Mucosa of rectum (tissue), 2 donors: ENCODE measurements around the gene ZNF420.
"Not testable (repeated sequence)": the region's sequence is repeated elsewhere in the genome, so short reads cannot be mapped to it uniquely, and the experiment has no call there.

Source experiments
- H3K27ac ChIP-seq, 2 donors: one replicate each; pipeline ENCODE4 v1.7.0; 2013; ENCODE audit warnings: inconsistent platforms in 2 of 2, low read depth in 2 of 2, low read length in 2 of 2
- H3K27me3 ChIP-seq, 2 donors: one replicate each; pipeline ENCODE4 v1.7.0; 2013; ENCODE audit warnings: low read length in 2 of 2; ENCODE audit not compliant: control insufficient read depth in 2 of 2, insufficient read depth in 2 of 2
- H3K36me3 ChIP-seq, 2 donors: one replicate each; pipeline ENCODE4 v1.7.0; 2013; ENCODE audit warnings: low read length in 2 of 2; ENCODE audit not compliant: control insufficient read depth in 2 of 2, insufficient read depth in 2 of 2
- H3K4me1 ChIP-seq, 2 donors: one replicate each; pipeline ENCODE4 v1.7.0; 2013; ENCODE audit warnings: low read length in 2 of 2, mild to moderate bottlenecking in 1 of 2; ENCODE audit not compliant: control insufficient read depth in 2 of 2, insufficient read depth in 2 of 2
- H3K4me3 ChIP-seq, 2 donors: one replicate each; pipeline ENCODE4 v1.7.0; 2013; ENCODE audit warnings: low read length in 2 of 2
- H3K9ac ChIP-seq, 2 donors: one replicate each; pipeline ENCODE4 v1.7.0; 2013; ENCODE audit warnings: low read length in 2 of 2, low read depth in 1 of 2, mild to moderate bottlenecking in 1 of 2
- H3K9me3 ChIP-seq, 2 donors: one replicate each; pipeline ENCODE4 v1.7.0; 2013; ENCODE audit warnings: low read length in 2 of 2; ENCODE audit not compliant: control insufficient read depth in 2 of 2
- donor health status: healthy.
- donor health status: Normal muscosa, but diverticular disease.

ZNF420 gene

DNA sequence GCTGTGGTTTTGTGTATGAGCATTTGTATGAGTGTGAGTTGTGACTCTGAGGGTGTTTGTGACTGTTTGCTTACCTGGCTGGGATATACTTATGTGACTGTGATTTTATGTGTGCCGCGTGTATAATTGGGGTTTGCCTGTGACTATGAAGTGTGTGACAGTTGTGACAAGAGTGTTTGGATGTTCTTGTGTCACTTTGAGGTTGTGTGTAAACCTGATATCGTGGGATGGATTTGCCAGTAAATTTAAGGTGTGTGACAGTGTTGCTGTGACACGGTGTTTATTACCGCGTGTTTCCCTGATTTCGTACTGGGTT is 442 bp downstream of the ZNF420 start:
- H3K4me1 ChIP-seq = peaks cover 7 to 11% of the 10 kb centered on the region in 2 donors
- peak overlapping the region; percentile 85 to 93 for H3K9ac ChIP-seq
- no peaks in the 10 kb centered on the region for H3K27me3 ChIP-seq
- peaks cover 0 to 3% of the 10 kb centered on the region in 2 donors for H3K36me3 ChIP-seq
- peaks cover 0 to 10% of the 10 kb centered on the region in 2 donors for H3K9me3 ChIP-seq
- peak overlapping the region; percentile 69 to 74 for H3K27ac ChIP-seq
- H3K4me3 ChIP-seq = peak overlapping the region; percentile 89 to 98

DNA sequence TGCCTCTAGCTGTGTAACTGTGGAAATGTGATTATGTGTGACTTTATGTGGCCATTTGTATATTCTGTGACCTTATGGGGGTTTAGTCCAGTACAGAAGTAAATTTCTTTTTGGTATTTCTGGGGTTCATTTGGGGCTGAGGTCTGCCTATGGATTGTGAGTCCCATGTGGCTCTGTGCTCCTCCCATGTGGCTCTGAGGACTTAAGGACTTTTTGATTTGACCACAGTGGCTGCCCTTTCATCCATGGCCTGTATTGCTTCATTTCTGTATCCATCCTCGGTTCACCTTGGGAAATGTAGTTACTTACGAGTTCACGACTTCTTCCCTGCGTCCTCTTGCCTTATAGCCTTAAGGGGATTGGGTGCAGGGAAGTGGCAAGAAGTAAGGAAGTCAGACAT is 1.0 kb downstream of the ZNF420 start:
- Histone ChIP-seq H3K4me3 (peak overlapping the region; percentile 89 to 98), H3K9me3 (peaks cover under 1 to 10% of the 10 kb centered on the region in 2 donors), H3K4me1 (peaks cover 7 to 11% of the 10 kb centered on the region in 2 donors), H3K9ac (peak overlapping the region; percentile 85 to 93), H3K36me3 (peaks cover 0 to 3% of the 10 kb centered on the region in 2 donors), H3K27me3 (no peaks in the 10 kb centered on the region), H3K27ac (no peak overlapping the region)

DNA sequence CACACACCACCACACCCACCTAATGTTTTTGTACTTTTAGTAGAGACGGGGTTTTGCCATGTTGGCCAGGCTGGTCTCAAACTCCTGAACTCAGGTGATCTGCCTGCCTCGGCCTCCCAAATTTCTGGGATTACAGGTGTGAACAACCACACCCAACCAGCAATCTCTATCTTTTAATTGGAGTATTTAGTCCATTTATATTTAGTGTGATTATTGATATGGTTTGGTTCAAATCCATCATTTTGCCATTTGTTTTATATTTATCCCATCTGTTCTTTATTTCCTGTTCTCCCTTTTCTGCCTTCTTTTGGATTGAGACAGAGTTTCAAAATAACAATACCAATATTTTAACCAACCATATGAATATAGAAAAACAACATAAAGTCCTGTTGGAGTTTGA is 4.1 kb downstream of the ZNF420 start:
- Histone ChIP-seq H3K36me3 (peaks cover 0 to 7% of the 10 kb centered on the region in 2 donors), H3K9me3 (peaks cover 22 to 23% of the 10 kb centered on the region in 2 donors)

DNA sequence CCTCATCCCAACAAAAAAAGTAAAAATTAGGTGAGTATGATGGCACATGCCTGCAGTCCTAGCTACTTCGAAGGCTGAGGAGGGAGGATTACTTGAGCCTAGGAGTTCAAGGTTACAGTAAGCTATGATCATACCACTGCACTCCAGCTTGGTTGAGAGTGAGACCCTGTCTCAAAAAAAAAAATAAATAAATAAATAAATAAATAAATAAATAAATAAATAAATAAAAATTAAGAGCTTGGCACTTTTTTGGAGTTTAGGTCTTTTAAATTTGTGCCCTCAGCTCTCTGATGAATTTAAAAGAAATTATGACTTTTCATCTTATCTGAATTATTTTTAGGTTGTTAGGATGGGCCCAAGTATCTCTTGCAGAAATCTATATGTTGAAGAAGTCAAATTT is 8.9 kb downstream of the ZNF420 start:
- peaks cover 23 to 35% of the 10 kb centered on the region in 2 donors for H3K36me3 ChIP-seq
- H3K4me3 ChIP-seq = no peak overlapping the region
- H3K9ac ChIP-seq = no peak overlapping the region
- no peaks in the 10 kb centered on the region for H3K4me1 ChIP-seq
- no peaks in the 10 kb centered on the region for H3K27me3 ChIP-seq
- no peak overlapping the region for H3K27ac ChIP-seq
- H3K9me3 ChIP-seq = peaks cover 32 to 47% of the 10 kb centered on the region in 2 donors

More for the DNA sequence above, 4.1 kb downstream of the ZNF420 start:
- Histone ChIP-seq H3K4me3 (no peak overlapping the region), H3K27ac (no peak overlapping the region), H3K27me3 (no peaks in the 10 kb centered on the region), H3K4me1 (peaks cover 7 to 11% of the 10 kb centered on the region in 2 donors), H3K9ac (no peak overlapping the region)

DNA sequence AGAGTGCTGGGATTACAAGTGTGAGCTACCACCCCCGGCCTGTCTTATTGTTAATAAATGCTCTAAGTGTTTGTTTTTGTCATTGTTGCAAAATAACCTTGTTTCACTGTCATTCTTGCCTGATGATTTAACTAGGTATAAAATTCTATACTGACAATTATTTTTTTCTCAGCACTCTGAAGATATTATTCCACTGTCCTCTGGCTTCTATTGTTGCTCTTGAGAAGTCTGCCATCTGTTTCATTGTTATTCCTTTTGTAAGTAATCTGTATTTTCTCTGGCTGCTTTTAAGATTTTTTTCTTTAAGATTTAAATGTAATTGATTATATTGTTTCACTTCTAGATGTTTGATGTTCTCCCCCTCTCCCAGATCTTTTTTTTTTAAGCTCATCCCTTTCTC is 17.6 kb downstream of the ZNF420 start:
- Histone ChIP-seq H3K27ac (no peak overlapping the region), H3K27me3 (no peaks in the 10 kb centered on the region), H3K36me3 (peaks cover 21 to 59% of the 10 kb centered on the region in 2 donors), H3K9me3 (peaks cover 25% of the 10 kb centered on the region in 2 donors), H3K9ac (no peak overlapping the region), H3K4me1 (no peaks in the 10 kb centered on the region), H3K4me3 (no peak overlapping the region)

DNA sequence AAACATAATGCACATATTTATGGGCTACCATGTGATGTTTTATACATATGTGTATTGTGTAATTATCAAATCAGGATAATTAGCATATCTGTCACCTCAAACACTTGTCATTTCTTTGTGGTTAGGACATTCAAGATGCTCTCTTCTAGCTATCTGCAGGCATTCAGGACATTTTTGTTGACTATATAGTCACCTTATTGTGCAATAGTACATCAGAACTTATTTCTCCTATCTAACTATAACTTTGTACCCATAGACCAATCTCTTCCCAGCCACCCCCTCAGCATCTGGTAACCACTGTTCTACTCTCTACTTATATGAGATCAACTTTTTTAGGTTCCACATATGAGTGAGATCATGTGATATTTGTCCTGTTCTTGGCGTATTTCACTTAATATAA is 20.3 kb downstream of the ZNF420 start:
- H3K4me1 ChIP-seq = no peaks in the 10 kb centered on the region
- H3K27ac ChIP-seq = no peak overlapping the region
- H3K9ac ChIP-seq = no peak overlapping the region
- H3K36me3 ChIP-seq = peaks cover 25 to 53% of the 10 kb centered on the region in 2 donors
- peaks cover 32% of the 10 kb centered on the region in 2 donors for H3K9me3 ChIP-seq
- H3K27me3 ChIP-seq = no peaks in the 10 kb centered on the region
- no peak overlapping the region for H3K4me3 ChIP-seq

DNA sequence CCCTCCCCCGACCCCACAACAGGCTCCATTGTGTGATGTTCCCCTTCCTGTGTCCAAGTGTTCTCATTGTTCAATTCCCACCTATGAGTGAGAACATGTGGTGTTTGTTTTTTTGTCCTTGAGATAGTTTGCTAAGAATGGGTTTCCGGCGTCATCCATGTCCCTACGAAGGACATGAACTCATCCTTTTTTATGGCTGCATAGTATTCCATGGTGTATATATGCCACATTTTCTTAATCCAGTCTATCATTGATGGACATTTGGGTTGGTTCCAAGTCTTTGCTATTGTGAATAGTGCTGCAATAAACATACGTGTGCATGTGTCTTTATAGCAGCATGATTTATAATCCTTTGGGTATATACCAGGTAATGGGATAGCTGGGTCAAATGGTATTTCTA is 25.9 kb downstream of the ZNF420 start:
- Histone ChIP-seq H3K36me3 (peaks cover 28 to 46% of the 10 kb centered on the region in 2 donors), H3K9me3 (peaks cover 32 to 43% of the 10 kb centered on the region in 2 donors)
- H3K27ac ChIP-seq, H3K9ac ChIP-seq, H3K4me1 ChIP-seq, H3K27me3 ChIP-seq, H3K4me3 ChIP-seq: not testable (repeated sequence)

DNA sequence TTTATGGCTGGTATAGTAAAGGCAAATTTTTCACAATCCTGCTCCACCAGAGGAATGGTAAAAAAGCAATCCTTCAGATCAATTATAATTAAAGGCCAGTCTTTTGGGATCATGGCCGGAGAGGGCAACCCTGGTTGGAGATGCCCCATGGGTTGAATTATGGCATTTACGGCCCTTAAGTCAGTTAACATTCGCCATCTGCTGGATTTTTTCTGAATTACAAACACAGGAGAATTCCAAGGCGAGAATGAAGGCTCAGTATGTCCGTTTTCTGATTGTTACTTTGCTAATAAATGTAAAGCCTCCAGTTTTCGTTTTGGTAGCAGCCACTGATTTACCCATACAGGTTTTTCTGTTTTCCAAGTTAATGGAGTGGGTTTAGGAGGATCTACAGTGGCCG is 33.5 kb downstream of the ZNF420 start:
- H3K27me3 ChIP-seq, H3K9ac ChIP-seq, H3K4me1 ChIP-seq, H3K27ac ChIP-seq, H3K4me3 ChIP-seq: not testable (repeated sequence)
- Histone ChIP-seq H3K9me3 (peaks cover 48 to 51% of the 10 kb centered on the region in 2 donors), H3K36me3 (peaks cover 19 to 59% of the 10 kb centered on the region in 2 donors)

DNA sequence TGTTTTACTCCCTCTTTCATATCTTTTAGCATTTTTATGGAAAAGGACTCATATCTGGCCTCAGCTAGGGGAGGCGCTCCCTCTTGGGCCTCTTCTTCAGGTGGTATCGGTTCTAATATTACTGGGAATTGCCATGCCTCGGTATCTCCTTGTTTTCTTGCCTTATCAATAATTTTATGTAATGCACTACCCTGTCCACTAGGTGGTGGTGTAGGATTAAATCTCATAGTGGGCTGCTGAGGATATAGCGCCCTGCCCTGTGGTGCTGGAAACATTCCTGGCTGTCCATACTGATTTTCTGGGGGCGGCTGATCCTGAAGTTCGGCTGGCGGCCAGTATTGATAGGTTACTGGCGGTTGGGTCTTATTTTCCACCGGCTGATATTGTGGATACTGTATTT is 35.8 kb downstream of the ZNF420 start:
- H3K27me3 ChIP-seq = no peaks in the 10 kb centered on the region
- H3K9ac ChIP-seq = no peak overlapping the region
- H3K9me3 ChIP-seq = peaks cover 36 to 37% of the 10 kb centered on the region in 2 donors
- no peak overlapping the region for H3K27ac ChIP-seq
- H3K4me3 ChIP-seq = peak overlapping the region in 1 of 2 donors; percentile 20
- H3K4me1 ChIP-seq = no peaks in the 10 kb centered on the region
- H3K36me3 ChIP-seq = peaks cover 11 to 45% of the 10 kb centered on the region in 2 donors

DNA sequence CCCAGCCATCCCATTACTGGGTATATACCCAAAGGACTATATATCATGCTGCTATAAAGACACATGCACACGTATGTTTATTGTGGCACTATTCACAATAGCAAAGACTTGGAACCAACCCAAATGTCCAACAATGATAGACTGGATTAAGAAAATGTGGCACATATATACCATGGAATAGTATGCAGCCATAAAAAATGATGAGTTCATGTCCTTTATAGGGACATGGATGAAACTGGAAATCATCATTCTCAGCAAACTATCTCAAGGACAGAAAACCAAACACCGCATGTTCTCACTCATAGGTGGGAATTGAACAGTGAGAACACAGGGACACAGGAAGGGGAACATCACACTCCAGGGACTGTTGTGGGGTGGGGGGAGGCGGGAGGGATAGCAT is 43.9 kb downstream of the ZNF420 start:
- H3K27ac ChIP-seq, H3K4me3 ChIP-seq, H3K9ac ChIP-seq, H3K27me3 ChIP-seq, H3K4me1 ChIP-seq, H3K36me3 ChIP-seq: not testable (repeated sequence)
- H3K9me3 ChIP-seq = peaks cover 33 to 35% of the 10 kb centered on the region in 2 donors
